ENCODE results near the gene RNF220. TPM values are rescaled to one million over a fixed set of nuclear protein-coding genes. Genes with fewer than 3 reads are reported as not detected.

The RNF220 gene
- total RNA-seq, 2 donors from 2014 or later, result 121 to 125 TPM

DNA sequence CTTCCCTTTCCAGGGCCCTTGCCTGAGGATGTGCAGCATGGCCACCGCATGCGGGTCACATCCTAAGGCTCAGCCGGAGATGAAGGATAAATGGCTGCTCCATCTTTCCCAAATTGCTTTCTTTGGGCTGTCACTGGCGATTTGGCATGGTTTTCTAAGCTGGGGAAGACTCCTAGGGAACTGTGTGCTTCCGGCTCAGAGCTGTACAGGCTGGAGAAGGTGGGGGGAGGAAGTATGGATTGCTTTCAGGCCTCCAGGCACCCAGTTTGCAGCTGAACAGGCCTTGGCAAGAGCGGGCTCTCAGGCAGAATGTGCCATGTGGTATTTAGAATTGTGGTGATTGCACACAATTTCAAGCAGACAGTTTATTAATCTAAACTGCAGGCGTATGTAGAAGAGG lies 220.3 kb downstream of the RNF220 start:
- H3K27me3 ChIP-seq (replicated peaks; ENCODE audit: insufficient read depth), result no peaks in the 10 kb centered on the region
- no peak for DNase-seq (ENCODE audit: low spot score)
- H3K36me3 ChIP-seq, result no peaks in the 10 kb centered on the region
- no peaks in the 10 kb centered on the region for H3K9me3 ChIP-seq
- no peak overlapping the region for H3K4me3 ChIP-seq
- H3K27ac ChIP-seq, result no peak overlapping the region
- no peaks in the 10 kb centered on the region for H3K4me1 ChIP-seq (ENCODE audit: control insufficient read depth in 1 of 2, low read depth in 2 of 2)
- TF ChIP-seq, protein P1, sequence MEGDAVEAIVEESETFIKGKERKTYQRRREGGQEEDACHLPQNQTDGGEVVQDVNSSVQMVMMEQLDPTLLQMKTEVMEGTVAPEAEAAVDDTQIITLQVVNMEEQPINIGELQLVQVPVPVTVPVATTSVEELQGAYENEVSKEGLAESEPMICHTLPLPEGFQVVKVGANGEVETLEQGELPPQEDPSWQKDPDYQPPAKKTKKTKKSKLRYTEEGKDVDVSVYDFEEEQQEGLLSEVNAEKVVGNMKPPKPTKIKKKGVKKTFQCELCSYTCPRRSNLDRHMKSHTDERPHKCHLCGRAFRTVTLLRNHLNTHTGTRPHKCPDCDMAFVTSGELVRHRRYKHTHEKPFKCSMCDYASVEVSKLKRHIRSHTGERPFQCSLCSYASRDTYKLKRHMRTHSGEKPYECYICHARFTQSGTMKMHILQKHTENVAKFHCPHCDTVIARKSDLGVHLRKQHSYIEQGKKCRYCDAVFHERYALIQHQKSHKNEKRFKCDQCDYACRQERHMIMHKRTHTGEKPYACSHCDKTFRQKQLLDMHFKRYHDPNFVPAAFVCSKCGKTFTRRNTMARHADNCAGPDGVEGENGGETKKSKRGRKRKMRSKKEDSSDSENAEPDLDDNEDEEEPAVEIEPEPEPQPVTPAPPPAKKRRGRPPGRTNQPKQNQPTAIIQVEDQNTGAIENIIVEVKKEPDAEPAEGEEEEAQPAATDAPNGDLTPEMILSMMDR (IDR thresholded peaks at IDR 0.05), result no peak
- no peak for ATAC-seq (ENCODE audit: insufficient number of reproducible peaks, low FRiP score, low read depth)

DNA sequence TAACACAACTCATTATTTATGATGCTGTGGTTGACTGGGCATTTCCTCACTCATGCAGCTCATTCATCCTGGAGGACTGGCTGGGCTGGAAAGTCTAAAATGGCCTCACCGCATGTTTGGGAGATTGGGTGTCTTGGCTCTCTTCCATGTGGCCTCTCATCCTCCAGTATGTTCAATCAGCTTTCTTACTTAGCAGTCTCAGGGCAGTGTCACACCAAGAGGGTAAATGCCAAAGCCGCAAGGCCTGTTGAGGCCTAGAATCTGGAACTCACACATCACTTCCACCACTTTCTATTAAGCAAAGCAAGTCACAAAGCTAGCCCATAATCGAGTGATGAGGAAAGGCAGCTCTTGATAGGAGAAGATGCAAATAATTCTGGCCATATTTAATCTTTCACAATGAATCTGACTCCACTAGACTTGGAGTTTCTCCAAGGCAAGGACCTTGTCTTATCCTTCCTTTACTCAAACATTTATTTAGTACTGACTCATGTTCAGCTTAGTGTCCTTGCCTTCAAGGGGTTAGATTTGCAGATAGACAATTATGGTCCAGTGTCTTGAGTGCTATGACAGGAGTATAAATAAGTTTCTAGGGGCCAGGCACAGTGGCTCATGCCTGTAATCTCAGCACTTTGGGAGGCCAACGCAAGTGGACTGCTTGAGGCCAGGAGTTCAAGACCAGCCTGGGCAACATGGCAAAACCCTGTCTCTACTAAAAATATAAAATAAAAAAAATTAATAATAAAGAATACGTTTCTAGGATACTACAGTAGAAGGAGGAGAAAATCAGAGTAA lies 224.1 kb downstream of the RNF220 start:
- no peak overlapping the region for H3K4me3 ChIP-seq
- ATAC-seq (ENCODE audit: insufficient number of reproducible peaks, low FRiP score, low read depth), result no peak

GRCh38 chr1:44630116-44630515 lies 225.1 kb downstream of the RNF220 start:
- peaks cover 9 to 20% of the 10 kb centered on the region in 2 donors for H3K4me1 ChIP-seq (ENCODE audit: control insufficient read depth in 1 of 2, low read depth in 2 of 2)
- DNase-seq (ENCODE audit: low spot score), result no peak
- TF ChIP-seq, protein P1 (IDR thresholded peaks at IDR 0.05), result no peak
- H3K9me3 ChIP-seq, result no peaks in the 10 kb centered on the region
- H3K4me3 ChIP-seq, result no peak overlapping the region
- no peak for ATAC-seq (ENCODE audit: insufficient number of reproducible peaks, low FRiP score, low read depth)
- H3K36me3 ChIP-seq, result peaks cover 5% of the 10 kb centered on the region
- H3K27ac ChIP-seq, result no peak overlapping the region
- H3K27me3 ChIP-seq (replicated peaks; ENCODE audit: insufficient read depth), result no peaks in the 10 kb centered on the region

More for the DNA sequence above, 224.1 kb downstream of the RNF220 start:
- no peaks in the 10 kb centered on the region for H3K36me3 ChIP-seq
- no peaks in the 10 kb centered on the region for H3K27me3 ChIP-seq (replicated peaks; ENCODE audit: insufficient read depth)
- H3K9me3 ChIP-seq, result no peaks in the 10 kb centered on the region
- TF ChIP-seq, protein P1 (IDR thresholded peaks at IDR 0.05), result no peak
- peaks cover 9 to 20% of the 10 kb centered on the region in 2 donors for H3K4me1 ChIP-seq (ENCODE audit: control insufficient read depth in 1 of 2, low read depth in 2 of 2)
- no peak for DNase-seq (ENCODE audit: low spot score)
- H3K27ac ChIP-seq, result no peak overlapping the region

GRCh38 chr1:44631333-44631646 lies 226.2 kb downstream of the RNF220 start:
- ATAC-seq (ENCODE audit: insufficient number of reproducible peaks, low FRiP score, low read depth) (no peak), DNase-seq (ENCODE audit: low spot score) (no peak)
- TF ChIP-seq, protein P1 (IDR thresholded peaks at IDR 0.05), result no peak
- no peaks in the 10 kb centered on the region for H3K9me3 ChIP-seq
- peak overlapping the region; percentile 92 to 94 for H3K27ac ChIP-seq
- no peaks in the 10 kb centered on the region for H3K27me3 ChIP-seq (replicated peaks; ENCODE audit: insufficient read depth)
- peaks cover 16% of the 10 kb centered on the region for H3K36me3 ChIP-seq
- H3K4me3 ChIP-seq, result peak overlapping the region; percentile 81
- H3K4me1 ChIP-seq (ENCODE audit: control insufficient read depth in 1 of 2, low read depth in 2 of 2), result peaks cover 9 to 20% of the 10 kb centered on the region in 2 donors

DNA sequence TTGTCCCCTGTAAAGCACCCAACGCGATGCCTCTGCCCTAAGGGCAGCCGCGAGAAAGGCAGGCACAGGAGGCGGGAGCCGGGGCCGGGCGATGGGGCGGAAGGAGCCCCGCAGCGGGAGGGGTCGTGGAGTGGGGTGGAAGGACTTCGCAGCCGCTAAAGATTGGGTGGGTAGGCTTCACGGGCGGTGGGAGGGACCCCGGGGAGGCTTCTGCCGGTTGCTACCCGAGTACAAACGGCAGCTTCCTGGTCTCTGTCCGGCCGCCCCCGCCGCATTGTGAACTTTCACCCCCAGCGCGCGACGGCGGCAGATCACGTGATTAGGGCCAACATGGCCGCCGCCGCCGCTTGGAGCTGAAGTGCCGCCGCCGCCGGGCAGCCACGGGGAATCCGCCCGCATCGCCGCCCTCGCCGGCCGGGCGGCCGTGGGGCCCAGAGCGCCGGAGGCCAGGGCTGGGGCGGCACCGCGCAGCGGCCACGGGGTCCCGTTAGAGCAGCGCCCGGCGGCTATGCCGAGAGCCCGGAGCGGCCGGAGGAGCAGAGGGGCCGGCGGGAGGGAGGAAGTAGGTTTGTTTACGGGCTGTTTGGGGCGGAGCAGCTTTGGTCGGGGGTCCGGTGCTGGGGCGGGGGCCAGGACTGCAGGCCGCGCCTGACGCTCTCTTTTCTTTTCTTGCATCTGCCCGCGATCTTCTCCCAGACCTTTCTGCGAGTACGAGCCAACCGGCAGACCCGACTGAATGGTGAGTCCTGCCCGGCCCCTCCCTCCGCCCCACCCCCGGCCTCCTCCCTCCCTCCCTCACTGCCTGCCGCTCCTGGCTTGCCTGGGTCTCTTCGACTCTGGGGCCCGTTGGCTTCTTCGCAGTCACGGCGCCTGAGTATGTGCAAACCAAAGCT lies 226.8 kb downstream of the RNF220 start:
- DNase-seq (ENCODE audit: low spot score) (peak; percentile 74), ATAC-seq (ENCODE audit: insufficient number of reproducible peaks, low FRiP score, low read depth) (peak; percentile 90)
- TF ChIP-seq, protein P1 (IDR thresholded peaks at IDR 0.05), result no peak
- Histone ChIP-seq H3K36me3 (peaks cover 22% of the 10 kb centered on the region), H3K4me1 (ENCODE audit: control insufficient read depth in 1 of 2, low read depth in 2 of 2) (peaks cover 9 to 20% of the 10 kb centered on the region in 2 donors), H3K27ac (peak overlapping the region; percentile 92 to 94), H3K27me3 (replicated peaks; ENCODE audit: insufficient read depth) (no peaks in the 10 kb centered on the region), H3K4me3 (peak overlapping the region; percentile 81), H3K9me3 (no peaks in the 10 kb centered on the region)

Measured in thoracic aorta (tissue), 2 donors.